HG03460 (cell line): ENCODE results near the gene RPS6KC1.
A peak's percentile ranks its signal among the peaks of the same experiment; 100 is the strongest.
"Not testable (repeated sequence)": the region's sequence is repeated elsewhere in the genome, so short reads cannot be mapped to it uniquely, and the experiment has no call there.

Source experiments
- ATAC-seq: cut with Tn5 transposase; IDR thresholded peaks from one replicate; pipeline ENCODE4 v1.9.1; 2021; ENCODE audit not compliant: unreplicated experiment

The RPS6KC1 gene

DNA sequence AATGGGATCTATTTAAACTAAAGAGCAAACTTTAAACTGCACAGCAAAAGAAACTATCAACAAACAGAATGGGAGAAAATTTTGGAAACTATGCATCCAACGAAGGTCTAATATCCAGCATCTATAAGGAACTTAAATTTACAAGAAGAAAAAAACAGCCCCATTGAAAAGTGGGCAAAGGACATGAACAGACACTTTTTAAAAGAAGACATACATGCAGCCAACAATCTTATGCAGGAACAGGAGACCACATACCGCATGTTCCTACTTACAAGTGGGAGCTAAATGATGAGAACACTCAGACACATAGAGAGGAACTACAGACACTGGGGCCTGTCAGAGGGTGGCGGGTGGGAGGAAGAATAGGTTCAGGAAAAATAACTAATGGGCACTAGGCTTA lies 149.6 kb downstream of the RPS6KC1 start:
- ATAC-seq: no peak

DNA sequence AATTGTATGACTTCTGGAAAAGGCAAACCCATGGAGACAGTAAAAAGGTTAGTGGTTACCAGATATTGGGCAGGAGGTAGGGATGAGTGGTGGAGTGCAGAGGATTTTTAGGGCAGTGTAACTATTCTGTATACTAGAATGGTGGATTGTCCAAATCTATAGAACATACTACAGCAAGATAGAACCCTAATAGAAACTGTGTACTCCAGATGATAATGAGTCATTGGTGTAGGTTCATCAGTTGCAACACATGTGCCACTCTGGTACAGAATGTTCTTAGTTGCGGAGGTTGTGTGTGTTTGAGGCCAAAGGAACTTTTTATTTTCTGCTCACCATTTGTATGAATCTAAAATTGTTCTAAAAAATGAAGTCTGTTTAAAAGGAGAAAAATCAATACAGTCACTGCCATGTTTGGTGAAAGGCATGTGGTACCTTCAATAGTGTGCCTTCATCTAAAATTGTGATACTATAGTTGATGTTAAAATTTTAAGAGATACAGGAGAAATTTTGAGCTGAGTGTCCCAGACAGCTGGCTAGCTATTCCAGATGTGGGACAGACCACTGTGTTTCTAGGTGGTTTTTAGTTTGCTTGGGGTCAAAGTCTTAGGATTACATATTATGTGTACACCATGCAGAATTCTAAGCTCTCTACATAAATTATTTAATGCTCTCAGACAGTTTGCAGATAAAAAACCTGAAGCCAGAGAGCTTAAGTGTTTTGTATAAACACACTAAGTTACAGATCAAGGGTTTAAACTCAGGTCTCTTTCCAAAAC lies 150.5 kb downstream of the RPS6KC1 start:
- no peak for ATAC-seq

DNA sequence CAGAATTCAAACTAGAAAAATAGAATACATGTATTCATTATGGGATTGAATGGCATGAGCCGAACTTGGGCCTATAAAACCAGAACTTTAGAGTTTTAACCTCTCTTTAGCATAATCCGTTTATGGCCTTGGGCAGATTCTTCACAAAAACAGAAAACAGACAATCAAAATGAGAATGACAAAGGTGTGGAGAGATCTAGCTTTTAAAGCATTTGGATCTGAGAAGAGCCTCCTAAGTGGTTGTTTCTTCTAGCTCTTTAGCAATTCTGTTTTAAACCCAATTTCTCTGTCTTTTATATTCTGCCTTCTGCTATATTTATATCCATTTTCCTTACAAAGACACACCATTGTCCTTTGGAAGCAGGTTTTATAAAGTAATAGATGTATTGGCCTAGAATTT lies 160.2 kb downstream of the RPS6KC1 start:
- no peak for ATAC-seq

DNA sequence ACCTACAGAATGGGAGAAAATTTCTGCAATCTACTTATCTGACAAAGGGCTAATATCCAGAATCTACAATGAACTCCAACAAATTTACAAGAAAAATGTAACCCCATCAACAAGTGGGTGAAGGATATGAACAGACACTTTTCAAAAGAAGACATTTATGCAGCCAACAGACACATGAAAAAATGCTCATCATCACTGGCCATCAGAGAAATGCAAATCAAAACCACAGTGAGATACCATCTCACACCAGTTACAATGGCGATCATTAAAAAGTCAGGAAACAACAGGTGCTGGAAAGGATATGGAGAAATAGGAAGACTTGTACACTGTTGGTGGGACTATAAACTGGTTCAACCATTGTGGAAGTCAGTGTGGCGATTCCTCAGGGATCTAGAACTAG lies 168.0 kb downstream of the RPS6KC1 start:
- ATAC-seq: not testable (repeated sequence)

DNA sequence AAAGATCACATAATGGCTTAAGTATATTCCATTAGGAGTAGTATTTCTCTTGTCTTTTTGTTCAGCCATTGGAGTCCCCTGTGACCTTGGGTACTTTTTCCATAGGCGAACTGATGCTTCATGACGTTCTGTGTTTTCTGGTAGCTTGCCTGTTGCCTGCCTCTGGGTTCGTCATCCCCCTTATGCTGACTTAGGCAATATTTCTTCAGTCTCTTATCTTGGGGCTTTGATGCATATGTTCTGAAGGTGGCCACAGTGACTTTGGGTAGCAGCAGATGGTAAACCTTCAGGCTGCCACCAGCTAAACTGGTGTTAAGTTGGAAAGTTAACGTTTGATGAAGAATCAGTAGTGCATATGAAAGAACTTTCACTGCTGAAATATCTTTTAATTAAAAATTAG lies 170.2 kb downstream of the RPS6KC1 start:
- ATAC-seq: no peak

DNA sequence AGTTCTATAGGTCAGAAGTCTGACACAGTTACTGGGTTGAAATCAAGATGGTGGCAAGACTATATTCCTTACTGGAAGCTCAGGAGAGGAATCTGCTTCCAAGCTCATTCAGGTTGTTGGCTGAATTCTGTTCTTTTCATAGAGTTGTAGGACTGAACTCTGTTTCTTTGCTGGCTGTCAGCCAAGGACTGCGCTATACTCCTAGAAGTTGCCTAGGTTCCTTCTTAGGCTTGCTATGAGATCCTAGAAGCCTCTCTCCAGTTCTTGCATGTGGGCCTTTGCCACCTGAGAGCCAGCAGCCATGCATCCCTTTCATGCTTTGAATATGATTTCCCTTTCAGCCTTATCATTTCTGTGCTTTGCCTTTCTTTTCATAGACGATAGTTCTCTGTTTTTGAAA lies 176.4 kb downstream of the RPS6KC1 start:
- ATAC-seq: no peak

DNA sequence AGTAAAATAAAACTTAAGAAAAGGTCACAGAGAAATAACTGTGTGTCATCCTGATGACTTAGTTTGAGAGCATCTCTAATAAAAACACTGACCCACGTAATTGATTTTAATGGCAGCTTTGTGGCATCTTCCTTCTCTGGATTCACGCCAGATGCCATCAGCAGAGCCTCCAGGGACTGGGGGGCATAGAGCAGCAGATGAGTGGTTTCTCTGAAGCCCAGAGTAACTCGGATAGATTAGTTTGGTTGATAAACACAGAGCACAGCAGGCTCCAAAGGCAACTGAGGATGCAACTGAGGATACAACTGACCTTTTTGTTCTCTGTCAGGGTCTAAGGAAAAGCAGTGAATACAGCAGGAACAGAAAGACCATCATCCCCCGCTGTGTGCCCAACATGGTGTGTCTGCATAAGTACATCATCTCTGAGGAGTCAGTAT lies 180.8 kb downstream of the RPS6KC1 start:
- ATAC-seq: no peak

DNA sequence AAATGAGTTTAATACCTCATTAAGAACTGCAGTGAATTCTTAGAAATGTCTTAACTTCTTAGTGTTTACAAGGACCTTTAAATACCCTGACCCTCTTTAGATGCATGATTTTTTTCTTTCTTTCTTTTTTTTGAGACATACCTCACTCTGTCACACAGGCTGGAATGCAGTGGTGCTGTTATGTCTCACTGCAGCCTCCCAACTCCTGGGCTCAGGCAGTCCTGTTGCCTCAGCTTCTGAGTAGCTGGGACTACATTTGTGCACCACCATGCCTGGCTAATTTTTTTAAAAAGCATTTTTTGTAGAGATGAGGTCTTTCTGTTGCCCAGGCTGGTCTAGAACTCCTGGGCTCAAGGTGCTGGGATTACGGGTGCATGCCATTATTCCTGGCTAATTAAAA lies 191.8 kb downstream of the RPS6KC1 start:
- ATAC-seq: no peak

DNA sequence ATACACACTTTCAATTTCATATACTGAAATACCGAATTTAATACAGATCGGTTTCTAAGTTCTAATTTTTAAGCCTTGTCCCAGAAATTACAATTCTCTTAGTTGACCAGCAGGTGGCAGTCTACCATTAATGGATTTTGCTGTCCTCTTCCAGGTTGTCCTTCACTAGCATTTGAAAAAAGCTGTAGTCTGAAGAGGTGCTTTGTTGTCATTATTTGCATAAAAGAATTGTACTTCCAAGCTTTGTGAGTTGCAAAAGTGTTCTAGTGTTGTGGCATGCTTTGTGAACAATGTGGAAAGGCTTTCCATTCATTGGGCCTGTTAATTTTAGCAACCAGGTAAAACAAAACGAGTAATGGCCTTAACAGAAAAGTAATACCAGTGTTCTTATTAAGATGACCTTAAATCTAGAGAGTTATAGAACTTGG lies 193.6 kb downstream of the RPS6KC1 start:
- no peak for ATAC-seq

DNA sequence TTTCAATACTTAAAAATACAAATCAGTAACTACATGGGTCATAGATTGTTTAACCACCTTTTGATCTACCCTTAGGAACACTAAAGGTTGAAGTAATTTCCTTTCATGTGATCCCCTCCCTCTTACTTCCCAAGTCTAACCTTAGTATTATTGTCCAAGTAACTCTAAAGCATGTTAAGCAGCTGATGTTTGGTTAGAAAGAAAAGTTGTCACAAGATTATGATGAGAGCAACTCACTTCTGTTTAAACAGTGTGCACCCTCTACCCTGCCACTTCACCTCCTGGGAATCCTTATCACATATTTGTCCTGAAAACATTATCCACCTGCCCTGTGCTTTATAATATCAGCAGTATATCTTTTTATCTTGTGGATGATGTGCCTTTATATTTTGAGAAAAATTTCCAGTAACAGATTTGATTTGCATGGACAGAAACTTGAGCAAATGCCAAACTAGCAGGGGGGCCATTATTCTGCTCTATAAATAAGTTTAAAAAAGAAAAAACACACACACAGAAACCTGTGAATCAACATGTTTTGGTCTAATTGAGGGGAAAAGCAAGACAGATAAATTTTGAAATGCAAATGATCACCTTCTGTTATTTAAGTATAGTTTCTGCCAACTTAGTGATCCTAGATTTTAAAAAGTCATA lies 194.3 kb downstream of the RPS6KC1 start:
- ATAC-seq: no peak

DNA sequence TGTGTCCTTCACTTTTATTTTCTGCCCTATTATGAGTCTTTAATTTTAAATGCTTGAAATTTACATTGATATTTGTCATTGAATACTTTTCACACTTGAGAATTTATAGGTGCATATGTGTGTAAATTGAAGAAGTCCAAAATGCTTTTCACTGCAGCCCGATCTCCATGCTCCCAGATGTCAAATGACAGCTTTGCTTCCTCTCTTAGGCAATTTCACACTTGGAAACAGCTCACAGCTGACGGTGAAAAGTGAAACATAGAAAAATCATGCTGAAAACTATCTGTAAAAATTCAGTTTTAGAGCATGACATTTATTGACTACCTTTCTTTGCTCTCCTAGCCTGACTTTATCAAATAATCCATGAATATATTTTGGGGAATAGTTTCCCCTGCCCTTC lies 196.0 kb downstream of the RPS6KC1 start:
- no peak for ATAC-seq

DNA sequence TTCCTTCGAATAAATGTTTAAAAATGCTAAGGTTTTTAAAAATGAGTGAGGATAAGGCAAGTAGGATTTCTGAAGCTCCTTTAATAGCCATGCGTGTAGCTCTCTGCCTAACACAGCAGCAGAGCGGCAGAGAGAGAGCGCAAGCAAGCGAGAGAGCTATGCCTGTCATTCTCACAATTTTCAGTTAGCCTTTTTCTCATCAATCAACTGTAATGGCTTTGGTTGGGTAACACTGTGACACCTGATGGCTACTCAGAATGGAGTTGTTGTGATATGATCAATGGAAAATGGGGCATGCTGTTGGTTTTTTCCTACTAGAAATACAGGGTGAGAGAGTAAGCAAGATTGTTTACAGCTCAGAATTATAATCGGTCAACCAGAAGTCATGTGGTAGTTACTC lies 198.4 kb downstream of the RPS6KC1 start:
- ATAC-seq: no peak

DNA sequence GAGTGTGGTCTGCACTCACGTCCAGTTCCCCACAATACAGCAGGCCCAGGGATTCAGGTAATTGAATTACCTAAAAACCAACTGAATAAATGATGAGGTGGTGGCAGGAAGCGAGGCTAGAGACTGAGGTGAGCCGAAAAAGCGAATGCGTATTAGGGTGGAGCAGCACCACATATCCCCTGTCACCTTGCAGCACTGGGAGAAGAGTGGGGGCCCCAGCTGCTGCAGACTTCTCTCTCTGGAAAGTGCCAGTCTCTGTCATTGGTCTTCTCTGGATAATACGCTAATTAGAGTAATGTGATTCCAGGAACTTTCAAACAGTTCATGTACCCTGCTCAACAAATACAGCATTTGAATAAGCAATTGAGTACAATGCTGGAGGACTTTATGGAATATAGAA lies 199.0 kb downstream of the RPS6KC1 start:
- no peak for ATAC-seq

DNA sequence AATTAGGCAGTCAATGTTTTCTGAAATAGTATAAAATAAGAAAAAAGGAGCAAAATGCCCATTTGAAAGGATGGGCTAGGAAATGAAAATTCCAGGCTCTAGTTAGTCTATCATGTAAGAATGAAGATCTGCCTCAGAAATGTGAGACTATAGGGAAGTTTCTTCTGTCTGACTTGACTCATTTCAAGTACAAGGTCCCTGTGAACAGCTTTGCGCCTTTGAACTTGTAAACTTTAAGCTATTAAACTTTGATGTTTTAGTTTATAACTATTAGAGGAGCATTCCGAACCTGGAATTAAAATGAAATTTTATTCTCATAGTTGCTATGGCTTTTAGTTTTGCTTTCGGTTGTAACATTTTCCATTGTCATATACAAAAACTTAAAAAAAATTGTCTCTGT lies 199.4 kb downstream of the RPS6KC1 start:
- ATAC-seq: no peak

DNA sequence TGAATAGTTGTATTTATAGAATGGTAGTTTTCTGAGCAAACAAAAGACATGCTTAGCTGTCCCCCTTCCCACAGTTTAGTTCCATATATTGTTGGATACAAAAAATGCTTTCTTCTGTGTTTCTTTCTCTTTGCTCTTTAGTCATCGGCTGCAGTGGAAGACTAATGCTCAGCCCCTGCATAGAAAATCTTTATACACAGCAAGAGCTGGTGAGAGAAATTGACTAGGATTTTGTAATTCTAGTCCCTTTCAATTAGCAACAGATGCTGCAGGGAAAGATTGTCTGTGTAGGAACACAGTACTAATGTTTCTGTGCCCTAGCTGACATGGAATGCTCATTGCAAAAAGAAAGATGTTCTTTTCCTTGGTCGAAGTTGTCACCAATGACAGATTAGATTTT lies 200.9 kb downstream of the RPS6KC1 start:
- ATAC-seq: no peak

DNA sequence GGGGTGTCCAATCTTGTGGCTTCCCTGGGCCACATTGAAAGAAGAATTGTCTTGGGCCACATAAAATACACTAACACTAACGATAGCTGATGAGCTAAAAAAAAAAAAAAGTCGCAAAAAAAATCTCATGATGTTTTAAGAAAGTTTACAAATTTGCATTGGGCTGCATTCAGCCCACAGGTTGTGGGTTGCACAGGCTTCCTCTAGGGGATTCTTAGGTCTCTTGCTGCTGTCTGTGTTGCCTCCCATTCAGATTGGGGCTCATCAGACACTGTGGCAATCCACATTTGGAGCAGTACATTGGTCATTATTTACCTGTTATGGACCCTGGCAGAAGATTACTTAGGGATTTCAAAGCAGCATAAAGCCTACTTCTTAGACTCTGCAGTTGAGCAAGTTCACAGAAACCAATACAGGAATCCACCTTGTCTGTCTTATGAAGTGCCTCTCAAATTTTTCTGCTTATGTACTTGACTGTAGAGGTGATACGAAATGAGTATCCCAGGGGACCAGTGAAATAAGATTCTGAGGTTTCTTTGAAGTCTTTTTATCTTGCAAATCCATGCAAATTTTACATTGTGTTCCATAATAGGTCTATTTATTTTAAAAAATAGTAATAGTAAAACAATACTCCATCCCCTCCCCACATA lies 205.5 kb downstream of the RPS6KC1 start:
- peak; percentile 93 for ATAC-seq

DNA sequence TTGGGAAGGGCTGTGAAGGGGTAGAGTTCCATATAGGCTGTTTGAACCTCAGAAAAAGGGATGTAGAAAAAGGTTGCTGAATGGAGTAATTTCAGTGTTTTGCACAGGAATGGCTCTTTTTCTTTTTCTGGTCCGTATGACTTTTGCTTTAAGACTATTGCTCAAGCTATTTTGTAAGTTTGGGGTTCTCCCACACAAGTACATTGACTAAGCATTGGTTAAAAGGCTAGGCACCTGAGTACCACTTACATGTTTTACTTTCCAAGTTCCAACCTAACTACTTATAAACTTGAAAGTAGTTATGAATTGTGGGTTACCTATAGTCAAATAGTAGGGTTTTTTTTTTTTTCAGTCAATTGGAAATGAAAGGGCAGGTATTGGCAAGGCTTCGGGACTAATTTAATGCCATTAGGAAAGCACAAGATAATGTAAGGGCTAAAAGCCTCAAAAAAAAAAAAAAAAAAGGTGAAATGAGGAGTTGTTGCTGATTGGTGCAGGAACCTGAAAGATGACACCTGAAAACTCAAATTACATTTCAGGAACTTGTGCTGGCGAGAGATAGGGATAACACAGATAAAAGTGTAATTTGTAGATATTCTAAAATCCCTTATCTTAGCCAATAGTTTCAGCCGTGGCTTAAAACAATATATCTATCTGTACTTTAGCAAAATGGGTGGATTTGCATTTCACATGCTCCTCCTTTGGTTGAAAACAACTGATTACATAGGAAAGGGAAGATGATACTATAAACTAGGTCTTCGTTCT lies 209.5 kb downstream of the RPS6KC1 start:
- no peak for ATAC-seq

DNA sequence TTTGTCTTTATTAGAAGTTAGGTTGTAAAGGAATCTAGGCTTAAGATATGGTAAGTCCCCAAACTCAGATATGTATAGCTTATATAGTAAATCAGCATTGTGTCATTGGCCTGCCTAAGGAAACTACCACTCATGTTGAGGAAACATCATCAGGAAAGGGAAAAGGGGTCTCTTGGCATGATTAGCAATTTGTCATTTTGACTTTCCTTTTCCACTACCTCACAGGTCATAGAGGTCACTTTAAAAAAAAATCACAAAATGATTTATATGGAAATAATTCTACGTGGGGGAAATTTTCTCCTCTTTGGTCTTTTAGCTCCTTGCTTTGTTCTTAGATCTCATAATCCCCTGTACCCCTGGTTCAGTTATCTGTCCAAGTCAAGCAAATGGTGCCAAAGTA lies 213.5 kb downstream of the RPS6KC1 start:
- no peak for ATAC-seq

DNA sequence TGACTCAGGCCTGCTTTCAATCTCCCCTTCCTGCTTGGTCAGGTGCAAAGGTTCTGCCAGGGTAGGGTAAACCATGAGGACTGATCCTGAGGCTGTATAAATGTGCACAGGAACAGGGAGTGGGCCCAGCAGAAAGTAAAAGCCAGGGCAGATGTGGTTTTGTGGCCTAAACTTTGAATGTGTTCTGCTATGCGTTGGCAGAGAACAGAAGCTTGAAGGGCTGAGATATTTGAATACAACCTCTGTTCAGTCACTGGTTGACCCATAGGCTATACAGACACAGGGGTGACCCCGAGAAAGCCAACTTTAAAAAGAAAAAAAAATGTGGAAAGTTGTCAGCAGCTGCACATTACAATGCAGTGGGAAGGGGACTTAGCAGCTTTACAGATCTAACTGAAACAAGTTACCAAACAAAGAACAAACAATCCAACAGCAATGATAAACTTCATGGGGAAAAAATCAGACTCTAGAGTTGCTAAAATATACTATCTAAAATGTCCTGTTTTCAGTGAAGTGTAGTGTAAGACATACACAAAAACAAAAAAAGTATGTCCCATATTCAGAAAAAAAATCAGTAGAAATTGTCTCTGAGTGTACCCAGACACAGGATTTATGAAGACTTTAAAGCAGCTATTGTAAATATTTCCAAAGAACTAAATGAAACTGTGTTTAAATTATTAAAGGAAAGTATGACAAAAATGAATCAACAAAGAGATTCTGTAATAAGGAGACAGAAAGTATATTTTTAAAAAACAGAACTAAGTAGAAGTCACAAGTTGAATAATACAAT lies 216.1 kb downstream of the RPS6KC1 start:
- no peak for ATAC-seq

DNA sequence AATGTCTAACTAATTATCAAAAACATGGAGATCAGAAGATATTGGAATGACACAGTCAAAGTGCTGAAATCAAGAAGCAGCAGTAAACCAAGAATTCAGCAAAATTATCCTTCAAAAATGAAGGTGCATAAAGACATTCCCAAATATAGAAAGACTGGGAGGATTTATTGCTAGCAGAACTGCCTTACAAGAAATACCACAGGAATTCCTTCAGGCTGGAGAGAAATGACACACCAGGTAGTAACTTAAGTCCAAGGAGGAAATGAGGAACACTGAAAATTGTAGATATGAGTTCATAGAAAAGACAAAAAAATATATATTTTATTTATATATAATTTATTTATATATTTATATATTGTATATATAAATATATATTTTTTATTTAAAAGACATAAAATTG lies 217.2 kb downstream of the RPS6KC1 start:
- ATAC-seq: no peak

DNA sequence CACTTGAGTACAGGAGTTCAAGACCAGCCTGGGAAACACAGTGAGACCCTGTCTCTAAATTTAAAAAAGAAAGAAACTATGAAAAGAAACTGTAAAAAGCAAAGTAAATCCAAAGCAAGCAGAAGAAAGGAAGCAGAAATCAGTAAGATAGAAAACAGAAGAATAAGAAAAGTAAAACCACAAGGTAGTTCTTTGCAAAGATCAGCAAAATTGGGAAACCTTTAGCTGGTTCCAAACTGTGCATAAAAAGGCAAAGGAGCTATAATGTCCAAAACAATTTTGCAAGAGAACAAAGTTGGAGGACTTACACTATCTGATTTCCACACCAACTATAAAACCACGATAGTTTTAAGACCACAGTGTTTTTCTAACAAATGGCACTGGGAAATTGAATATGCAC lies 218.8 kb downstream of the RPS6KC1 start:
- no peak for ATAC-seq
